PC-3 (cell line): ENCODE results near the gene JPT2.

Experiments used
- CTCF ChIP-seq: fragments of 300-600 bp; sonication (generic); conservative IDR thresholded peaks from 2 replicates; pipeline ENCODE4 v1.5.1; 2017; ENCODE audit warnings: antibody characterized with exemption, low read depth, mild to moderate bottlenecking, low read length
- EZH2 ChIP-seq: fragments of 300-600 bp; sonication (generic); IDR thresholded peaks from one replicate; pipeline ENCODE4 v1.6.1; 2017; ENCODE audit warnings: antibody characterized with exemption, mild to moderate bottlenecking, low read length; ENCODE audit not compliant: unreplicated experiment

- TF ChIP-seq CTCF (no peak), EZH2 (no peak)
Measured at GRCh38 chr16:1746693-1747195, 68.7 kb downstream of the JPT2 start.
